B cell (primary cell): ENCODE results near the gene SIRT3. TPM values are rescaled to one million over a fixed set of nuclear protein-coding genes. Genes with fewer than 3 reads are reported as not detected.

Experiments
- ATAC-seq: fragments of 200-7000 bp; cut with Tn5 transposase; one replicate; pipeline ENCODE4 v1.10.0; 2021; ENCODE audit warnings: low read depth, mild to moderate bottlenecking, moderate number of reproducible peaks, moderate library complexity
- CTCF ChIA-PET: fragments of 350-600 bp; sonication (Branson Sonifier 250); formaldehyde crosslinking; loops from one replicate; lab custom pipeline; 2021; ENCODE audit warnings: antibody characterized with exemption, inconsistent platforms; lab: Charles Lee
- POLR2A ChIA-PET: fragments of 350-600 bp; sonication (Branson Sonifier 250); formaldehyde crosslinking; loops from one replicate; lab custom pipeline; 2021; ENCODE audit warnings: antibody characterized with exemption; lab: Charles Lee
- DNase-seq: peaks from one replicate; pipeline ENCODE4 v3.0.0; 2013
- H2AFZ ChIP-seq: 2 replicates; pipeline ENCODE4 v1.6.1; 2012; ENCODE audit warnings: mild to moderate bottlenecking, low read depth, low read length; ENCODE audit not compliant: insufficient read depth, poor library complexity, severe bottlenecking
- H3K27ac ChIP-seq, 2 donors: 1 replicate in 1 of 2; 2 replicates in 1 of 2; pipeline ENCODE4 v1.5.1; 2012 to 2013; ENCODE audit warnings: low read length in 2 of 2, mild to moderate bottlenecking in 2 of 2, moderate library complexity in 1 of 2
- H3K27me3 ChIP-seq, 4 experiments: fragments of 200-600 bp in 1 of 4; sonication (generic) in 1 of 4; replicated peaks in 1 of 4; 1 replicate in 2 of 4; 2 replicates in 2 of 4; pipeline versions ENCODE4 v1.6.1 to v1.7.0; 2013 to 2016; ENCODE audit warnings: low read length in 3 of 4, mild to moderate bottlenecking in 2 of 4, mixed read lengths in 1 of 4, moderate library complexity in 1 of 4; ENCODE audit not compliant: insufficient read depth in 4 of 4, control insufficient read depth in 3 of 4; ENCODE audit errors: control extremely low read depth in 1 of 4
- H3K36me3 ChIP-seq, 2 experiments: replicated peaks in 1 of 2; 1 replicate in 1 of 2; 2 replicates in 1 of 2; pipeline versions ENCODE4 v1.6.1 to v1.7.1; 2013; ENCODE audit warnings: low read length in 1 of 2; ENCODE audit not compliant: insufficient read depth in 2 of 2, control insufficient read depth in 1 of 2; ENCODE audit errors: control extremely low read depth in 1 of 2, extremely low read depth in 1 of 2
- H3K4me1 ChIP-seq, 2 donors: fragments of 200-600 bp in 1 of 2; sonication (generic) in 1 of 2; 1 replicate in 1 of 2; 2 replicates in 1 of 2; pipeline versions ENCODE4 v1.5.1 to v1.6.1; 2013 to 2017; ENCODE audit warnings: low read length in 2 of 2; ENCODE audit not compliant: control insufficient read depth in 2 of 2, insufficient read depth in 2 of 2
- H3K4me2 ChIP-seq: replicated peaks from 2 replicates; pipeline ENCODE3; 2012; ENCODE audit warnings: mild to moderate bottlenecking, low read depth, low read length; ENCODE audit not compliant: poor library complexity, severe bottlenecking
- H3K4me3 ChIP-seq, 5 experiments: fragments of 200-600 bp in 1 of 5; sonication (generic) in 1 of 5; 1 replicate in 3 of 5; 2 replicates in 2 of 5; pipeline versions ENCODE4 v1.5.1 to v1.7.0; 2011 to 2016; ENCODE audit warnings: low read length in 4 of 5, mild to moderate bottlenecking in 4 of 5, low read depth in 2 of 5, control low read depth in 1 of 5, moderate library complexity in 1 of 5; ENCODE audit not compliant: insufficient read depth in 1 of 5; ENCODE audit errors: control extremely low read depth in 1 of 5, extremely low read depth in 1 of 5
- H3K79me2 ChIP-seq: fragments of 200-600 bp; sonication (generic); one replicate; pipeline ENCODE4 v1.6.0; 2016; ENCODE audit warnings: low read length; ENCODE audit not compliant: control insufficient read depth, insufficient read depth
- H3K9ac ChIP-seq: fragments of 200-600 bp; sonication (generic); 2 replicates; pipeline ENCODE4 v1.6.1; 2017; ENCODE audit warnings: mild to moderate bottlenecking, low read length, moderate library complexity
- H3K9me3 ChIP-seq, 3 donors: one replicate each; pipeline versions ENCODE4 v1.6.1 to v1.7.1; 2013; ENCODE audit warnings: low read length in 2 of 3; ENCODE audit not compliant: control insufficient read depth in 2 of 3, insufficient read depth in 1 of 3; ENCODE audit errors: control extremely low read depth in 1 of 3
- H4K20me1 ChIP-seq: 2 replicates; pipeline ENCODE4 v1.6.0; 2012; ENCODE audit warnings: mild to moderate bottlenecking, low read length; ENCODE audit not compliant: insufficient read depth, control insufficient read depth, poor library complexity, severe bottlenecking
- H3K27ac Mint-ChIP-seq: one replicate; pipeline ENCODE4 v1.8.0; 2021; ENCODE audit warnings: mixed read lengths
- H3K27me3 Mint-ChIP-seq: one replicate; pipeline ENCODE4 v1.8.0; 2021; ENCODE audit warnings: mixed read lengths
- H3K4me1 Mint-ChIP-seq: one replicate; pipeline ENCODE4 v1.8.0; 2021; ENCODE audit warnings: mixed read lengths
- H3K4me3 Mint-ChIP-seq: one replicate; pipeline ENCODE4 v1.8.0; 2021; ENCODE audit warnings: mixed read lengths
- H3K9me3 Mint-ChIP-seq: one replicate; pipeline ENCODE4 v1.8.0; 2022; ENCODE audit warnings: mixed read lengths; ENCODE audit not compliant: insufficient read depth
- CTCF ChIP-seq: fragments of 200-600 bp; IDR thresholded peaks from one replicate; pipeline ENCODE4 v1.8.0; 2022; ENCODE audit warnings: antibody characterized with exemption, mild to moderate bottlenecking
- EZH2 ChIP-seq: IDR thresholded peaks from 2 replicates; pipeline ENCODE4 v1.6.1; 2012; ENCODE audit warnings: borderline replicate concordance, low read depth, mild to moderate bottlenecking, moderate library complexity, low read length; ENCODE audit not compliant: insufficient read depth, poor library complexity, severe bottlenecking
- WGBS: methylation state at CpG from one replicate; pipeline ENCODE4 v1.1.5; 2013; ENCODE audit warnings: missing lambda C conversion rate; ENCODE audit not compliant: insufficient coverage; 5-methylcytosine and 5-hydroxymethylcytosine counted together
- intact Hi-C: fragments of 100-400 bp; cut with micrococcal nuclease; formaldehyde crosslinking; loops from one replicate; pipeline ENCODE4 v1.10.0; 2022
- polyA plus RNA-seq: library from polyadenylated mRNA; depleted of rRNA; stranded (reverse); fragments of >200 nt; gene quantifications from 2 replicates; pipeline ENCODE4 v1.2.3, GENCODE V29; 2012
- total RNA-seq, 2 donors: library from RNA; stranded (reverse); fragments of 120-200 nt in 1 of 2; gene quantifications; 1 replicate in 1 of 2; 2 replicates in 1 of 2; pipeline versions ENCODE4 v1.2.3 to v1.2.4, GENCODE V29; 2013 to 2022

SIRT3 gene
- total and polyA plus RNA-seq, 2 donors (not counting 1 experiment from before 2014, with no cell fraction given): 22.9 to 27.9 TPM

GRCh38 chr11:270451-271318, 34.5 kb upstream of the SIRT3 start:
- Histone ChIP-seq H3K36me3 (no peaks in the 10 kb centered on the region), H3K4me3 (no peak overlapping the region), H3K27me3 (no peaks in the 10 kb centered on the region), H3K9ac (no peak overlapping the region), H3K27ac (peak overlapping the region; percentile 96 to 98), H3K4me2 (peak overlapping the region; percentile 96), H3K4me1 (peaks cover 33 to 37% of the 10 kb centered on the region in 2 donors), H3K9me3 (peaks cover 0 to 13% (median 5%) of the 10 kb centered on the region in 3 donors), H3K79me2 (peaks cover 11% of the 10 kb centered on the region), H2AFZ (no peak overlapping the region), H4K20me1 (no peaks in the 10 kb centered on the region)
- ChIA-PET POLR2A (interaction anchor here (1.2 kb wide), 1 partner anchor 8 kb away, joined by 3 read pairs; no protein-coding TSS in a partner anchor), CTCF (interaction anchor here (1.2 to 1.4 kb wide), 2 partner anchors 12 to 20 kb away, joined by 4 to 5 read pairs; no protein-coding TSS in a partner anchor)
- Mint-ChIP-seq H3K27me3 (no peaks in the 10 kb centered on the region), H3K27ac (peak overlapping the region; percentile 94), H3K4me1 (peaks cover 43% of the 10 kb centered on the region), H3K9me3 (peaks cover 2% of the 10 kb centered on the region), H3K4me3 (peak overlapping the region; percentile 10)
- TF ChIP-seq CTCF (no peak), EZH2 (no peak)
- ATAC-seq (no peak), DNase-seq (peak; percentile 10)
- intact Hi-C loops: no loop called here
- 87% methylated on average over 14 of the region's 18 CpGs for WGBS
